ENCODE data around the gene CACNG1. TPM values are rescaled to one million over a fixed set of nuclear protein-coding genes. Genes with fewer than 3 reads are reported as not detected.

The CACNG1 gene
- total RNA-seq, 5 donors from 2014 or later (not counting 1 experiment from before 2014, with no cell fraction given) = not detected

DNA sequence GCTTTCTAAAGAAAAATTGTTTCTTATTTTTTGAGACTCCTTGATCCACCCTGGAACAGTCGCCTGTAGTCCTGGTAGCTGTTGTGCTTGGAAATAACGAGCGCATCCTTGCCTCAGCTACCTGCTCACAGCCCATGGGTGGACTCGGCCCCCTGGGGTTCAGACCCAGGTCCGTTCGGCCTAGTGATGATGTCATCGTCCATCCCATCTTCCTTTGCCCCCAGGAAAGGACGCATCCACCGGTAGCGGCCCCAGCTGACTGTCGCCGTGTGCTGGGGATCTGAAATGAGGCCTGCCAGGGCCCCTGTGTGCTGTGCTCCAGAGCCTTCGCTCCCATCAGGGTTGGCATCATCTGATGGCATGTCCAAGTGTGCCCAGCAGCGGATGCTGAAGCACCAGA is 12.0 kb upstream of the CACNG1 start:
- no peaks in the 10 kb centered on the region for H3K36me3 ChIP-seq (ENCODE audit: control insufficient read depth in 2 of 2, extremely low read depth in 1 of 2, insufficient read depth in 1 of 2, low read length in 1 of 2)
- POLR2A ChIA-PET = no interaction called here
- Mint-ChIP-seq H3K9me3 (no peaks in the 10 kb centered on the region), H3K4me1 (no peaks in the 10 kb centered on the region), H3K36me3 (no peaks in the 10 kb centered on the region), H3K27ac (no peak overlapping the region), H3K27me3 (peaks cover 6 to 17% of the 10 kb centered on the region in 2 donors), H3K4me3 (no peak overlapping the region)
- CTCF ChIA-PET = no interaction called here
- no peaks in the 10 kb centered on the region for H3K9me3 ChIP-seq
- H3K27ac ChIP-seq (ENCODE audit: low read length) = no peak overlapping the region
- 93% methylated on average over 14 of the region's 14 CpGs for WGBS (ENCODE audit: insufficient coverage)
- ATAC-seq (replicated peaks in 1 of 4) = no peak
- no peak overlapping the region for H3K4me3 ChIP-seq (ENCODE audit: control insufficient read depth in 1 of 2, extremely low read depth in 1 of 2, low read length in 1 of 2)
- no peaks in the 10 kb centered on the region for H3K4me1 ChIP-seq (ENCODE audit: control insufficient read depth in 1 of 2, extremely low read depth in 1 of 2, insufficient read depth in 2 of 2, low read length in 2 of 2)
- H3K27me3 ChIP-seq (replicated peaks in 1 of 2; ENCODE audit: control insufficient read depth in 2 of 2, extremely low read depth in 1 of 2, insufficient read depth in 2 of 2, low read length in 1 of 2) = peaks cover 0 to 3% of the 10 kb centered on the region in 2 experiments
- DNase-seq = no peak

DNA sequence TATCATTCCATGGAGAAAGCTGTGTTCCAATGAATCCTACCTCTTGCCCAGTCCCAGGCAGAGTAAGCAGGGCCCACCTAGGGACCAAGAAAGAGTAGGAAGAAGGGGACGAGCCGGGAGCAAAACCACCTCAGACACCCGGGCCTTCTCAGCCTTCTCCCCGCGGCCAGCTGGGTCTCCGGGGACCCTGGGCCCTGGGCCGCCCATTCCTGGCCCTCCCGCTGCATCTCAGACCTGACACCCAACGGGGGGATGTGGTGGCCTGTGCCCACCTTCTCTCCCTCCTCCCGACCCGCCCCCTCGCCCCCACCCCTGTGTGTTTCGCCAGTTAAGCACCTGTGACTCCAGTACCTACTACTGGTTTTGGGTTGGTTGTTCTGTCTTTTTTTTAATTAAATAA is 11.4 kb upstream of the CACNG1 start:
- ChIA-PET POLR2A (no interaction called here), CTCF (no interaction called here)

DNA sequence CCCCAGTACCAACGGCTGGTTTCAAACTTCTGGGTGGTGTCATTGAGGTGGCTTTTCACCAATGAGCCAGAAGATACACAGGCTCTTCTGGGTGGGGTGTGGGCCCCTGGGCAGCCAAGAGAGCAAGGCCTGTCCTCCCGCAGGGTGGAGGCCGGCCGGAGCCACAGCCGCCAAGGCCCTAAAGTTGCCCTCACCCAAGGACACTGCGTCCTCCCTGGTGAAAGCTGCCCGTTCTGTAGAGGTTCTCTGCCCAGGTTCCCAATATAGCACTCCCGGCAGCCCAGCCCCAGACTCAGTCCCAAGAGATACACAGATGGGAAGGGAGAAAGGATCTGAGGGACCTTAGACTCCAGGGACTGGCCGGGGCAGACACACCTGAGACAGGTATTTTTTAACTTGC is 10.7 kb upstream of the CACNG1 start:
- no peaks in the 10 kb centered on the region for H3K4me1 Mint-ChIP-seq
- H3K27me3 ChIP-seq (replicated peaks in 1 of 2; ENCODE audit: control insufficient read depth in 2 of 2, extremely low read depth in 1 of 2, insufficient read depth in 2 of 2, low read length in 1 of 2) = peaks cover 0 to 3% of the 10 kb centered on the region in 2 experiments
- ChIA-PET CTCF (no interaction called here), POLR2A (no interaction called here)
- no peak overlapping the region for H3K4me3 Mint-ChIP-seq
- peaks cover 6 to 19% of the 10 kb centered on the region in 2 donors for H3K27me3 Mint-ChIP-seq
- H3K4me1 ChIP-seq (ENCODE audit: control insufficient read depth in 1 of 2, extremely low read depth in 1 of 2, insufficient read depth in 2 of 2, low read length in 2 of 2) = no peaks in the 10 kb centered on the region
- no peak overlapping the region for H3K27ac ChIP-seq (ENCODE audit: low read length)
- WGBS (ENCODE audit: insufficient coverage) = 95% methylated on average over 7 of the region's 9 CpGs
- no peak overlapping the region for H3K27ac Mint-ChIP-seq
- H3K36me3 ChIP-seq (ENCODE audit: control insufficient read depth in 2 of 2, extremely low read depth in 1 of 2, insufficient read depth in 1 of 2, low read length in 1 of 2) = no peaks in the 10 kb centered on the region
- no peaks in the 10 kb centered on the region for H3K9me3 ChIP-seq
- ATAC-seq (replicated peaks in 1 of 4) (no peak), DNase-seq (no peak)
- H3K9me3 Mint-ChIP-seq = no peaks in the 10 kb centered on the region
- no peak overlapping the region for H3K4me3 ChIP-seq (ENCODE audit: control insufficient read depth in 1 of 2, extremely low read depth in 1 of 2, low read length in 1 of 2)
- H3K36me3 Mint-ChIP-seq = no peaks in the 10 kb centered on the region

More for the DNA sequence above, 11.4 kb upstream of the CACNG1 start:
- no peak overlapping the region for H3K4me3 Mint-ChIP-seq
- DNase-seq (no peak), ATAC-seq (replicated peaks in 1 of 4) (no peak)
- no peak overlapping the region for H3K27ac Mint-ChIP-seq
- Histone ChIP-seq H3K9me3 (no peaks in the 10 kb centered on the region), H3K4me3 (ENCODE audit: control insufficient read depth in 1 of 2, extremely low read depth in 1 of 2, low read length in 1 of 2) (no peak overlapping the region), H3K4me1 (ENCODE audit: control insufficient read depth in 1 of 2, extremely low read depth in 1 of 2, insufficient read depth in 2 of 2, low read length in 2 of 2) (no peaks in the 10 kb centered on the region), H3K36me3 (ENCODE audit: control insufficient read depth in 2 of 2, extremely low read depth in 1 of 2, insufficient read depth in 1 of 2, low read length in 1 of 2) (no peaks in the 10 kb centered on the region), H3K27ac (ENCODE audit: low read length) (no peak overlapping the region), H3K27me3 (replicated peaks in 1 of 2; ENCODE audit: control insufficient read depth in 2 of 2, extremely low read depth in 1 of 2, insufficient read depth in 2 of 2, low read length in 1 of 2) (peaks cover 0 to 3% of the 10 kb centered on the region in 2 experiments)
- no peaks in the 10 kb centered on the region for H3K4me1 Mint-ChIP-seq
- peaks cover 6 to 19% of the 10 kb centered on the region in 2 donors for H3K27me3 Mint-ChIP-seq
- no peaks in the 10 kb centered on the region for H3K36me3 Mint-ChIP-seq
- WGBS (ENCODE audit: insufficient coverage) = 100% methylated on average over 1 of the region's 13 CpGs
- no peaks in the 10 kb centered on the region for H3K9me3 Mint-ChIP-seq

DNA sequence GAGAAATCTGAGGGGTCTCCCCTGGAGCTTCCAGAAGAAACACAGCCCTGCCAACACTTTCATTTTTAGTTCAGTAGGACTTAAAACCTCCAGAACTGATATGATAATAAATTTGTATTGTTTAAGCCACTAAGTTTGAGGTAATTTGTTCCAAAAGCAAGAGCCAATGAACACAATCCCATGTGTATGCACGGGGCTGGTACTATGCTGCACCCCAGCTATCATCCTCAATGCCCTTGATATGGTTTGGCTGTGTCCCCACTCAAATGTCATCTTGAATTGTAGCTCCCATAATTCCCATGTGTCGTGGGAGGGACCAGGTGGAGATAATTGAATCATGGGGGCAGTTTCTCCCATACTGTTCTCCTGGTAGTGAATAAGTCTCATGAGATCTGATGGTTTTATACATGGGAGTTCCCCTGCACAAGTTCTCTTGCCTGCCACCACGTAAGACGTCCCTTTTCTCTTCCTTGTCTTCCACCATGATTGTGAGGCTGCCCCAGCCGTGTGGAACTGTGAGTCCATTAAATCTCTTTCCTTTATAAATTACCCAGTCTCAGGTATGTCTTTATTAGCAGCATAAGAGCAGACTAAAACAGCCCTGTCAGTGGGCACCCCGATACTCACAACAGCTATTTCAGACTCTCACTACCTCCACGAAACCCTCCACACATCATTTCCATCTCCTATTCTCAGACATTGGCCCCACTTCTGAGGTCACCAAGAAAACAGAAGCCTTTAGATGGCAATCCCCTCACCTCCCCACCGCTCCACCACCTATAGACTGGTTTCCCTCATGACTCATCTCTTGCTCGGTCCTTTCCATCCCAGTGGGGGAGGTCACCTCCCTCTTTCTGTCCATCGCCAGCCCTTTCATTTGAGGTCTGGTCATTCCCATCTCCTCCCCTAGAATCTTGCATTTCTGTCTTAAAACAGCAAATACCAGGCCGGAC is 8.9 kb upstream of the CACNG1 start:
- CTCF ChIA-PET = no interaction called here
- POLR2A ChIA-PET = no interaction called here
- H3K4me3 Mint-ChIP-seq = no peak overlapping the region
- DNase-seq (no peak), ATAC-seq (replicated peaks in 1 of 4) (no peak)
- H3K27ac Mint-ChIP-seq = no peak overlapping the region
- no peak overlapping the region for H3K4me3 ChIP-seq (ENCODE audit: control insufficient read depth in 1 of 2, extremely low read depth in 1 of 2, low read length in 1 of 2)
- no peaks in the 10 kb centered on the region for H3K9me3 ChIP-seq
- no peaks in the 10 kb centered on the region for H3K36me3 Mint-ChIP-seq
- H3K36me3 ChIP-seq (ENCODE audit: control insufficient read depth in 2 of 2, extremely low read depth in 1 of 2, insufficient read depth in 1 of 2, low read length in 1 of 2) = no peaks in the 10 kb centered on the region
- H3K9me3 Mint-ChIP-seq = no peaks in the 10 kb centered on the region
- 62% methylated on average over 9 of the region's 11 CpGs for WGBS (ENCODE audit: insufficient coverage)
- H3K4me1 ChIP-seq (ENCODE audit: control insufficient read depth in 1 of 2, extremely low read depth in 1 of 2, insufficient read depth in 2 of 2, low read length in 2 of 2) = no peaks in the 10 kb centered on the region
- peaks cover 6 to 19% of the 10 kb centered on the region in 2 donors for H3K27me3 Mint-ChIP-seq
- no peaks in the 10 kb centered on the region for H3K4me1 Mint-ChIP-seq
- H3K27me3 ChIP-seq (replicated peaks in 1 of 2; ENCODE audit: control insufficient read depth in 2 of 2, extremely low read depth in 1 of 2, insufficient read depth in 2 of 2, low read length in 1 of 2) = peaks cover 0 to 6% of the 10 kb centered on the region in 2 experiments
- no peak overlapping the region for H3K27ac ChIP-seq (ENCODE audit: low read length)

DNA sequence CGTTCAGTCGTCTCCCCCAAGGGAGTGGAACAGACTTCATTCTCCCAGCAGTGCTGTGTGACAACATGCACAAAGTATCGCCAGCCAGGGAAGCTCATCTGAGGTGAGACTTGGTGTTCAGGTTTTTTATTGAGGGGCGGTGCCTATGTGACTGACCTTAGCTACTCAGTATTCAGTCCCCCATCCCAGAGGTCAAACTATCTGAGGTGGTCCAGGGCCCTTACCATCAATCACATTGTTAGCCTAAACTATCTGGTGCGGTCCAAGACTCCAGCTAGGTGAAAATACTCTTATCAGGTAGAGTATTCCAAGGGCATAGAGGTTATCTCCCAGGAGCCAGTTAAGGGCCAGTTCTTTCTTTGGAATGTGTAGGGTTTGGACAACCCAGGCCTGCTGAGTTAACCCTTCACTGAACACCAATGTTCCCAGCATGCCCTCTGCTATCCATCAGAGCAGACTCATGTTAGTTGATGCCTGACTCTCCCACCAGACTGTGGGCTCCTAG is 5.4 kb upstream of the CACNG1 start:
- 100% methylated on average over 1 of the region's 5 CpGs for WGBS (ENCODE audit: insufficient coverage)
- no peaks in the 10 kb centered on the region for H3K36me3 Mint-ChIP-seq
- peaks cover 0 to 7% of the 10 kb centered on the region in 2 experiments for H3K27me3 ChIP-seq (replicated peaks in 1 of 2; ENCODE audit: control insufficient read depth in 2 of 2, extremely low read depth in 1 of 2, insufficient read depth in 2 of 2, low read length in 1 of 2)
- H3K27me3 Mint-ChIP-seq = peaks cover 6 to 19% of the 10 kb centered on the region in 2 donors
- H3K4me1 Mint-ChIP-seq = no peaks in the 10 kb centered on the region
- no peaks in the 10 kb centered on the region for H3K9me3 Mint-ChIP-seq
- no peak overlapping the region for H3K27ac Mint-ChIP-seq
- no peak overlapping the region for H3K4me3 Mint-ChIP-seq
- no peak overlapping the region for H3K27ac ChIP-seq (ENCODE audit: low read length)
- no peak overlapping the region for H3K4me3 ChIP-seq (ENCODE audit: control insufficient read depth in 1 of 2, extremely low read depth in 1 of 2, low read length in 1 of 2)
- H3K36me3 ChIP-seq (ENCODE audit: control insufficient read depth in 2 of 2, extremely low read depth in 1 of 2, insufficient read depth in 1 of 2, low read length in 1 of 2) = no peaks in the 10 kb centered on the region
- no peaks in the 10 kb centered on the region for H3K9me3 ChIP-seq
- ATAC-seq (replicated peaks in 1 of 4) (no peak), DNase-seq (no peak)
- no peaks in the 10 kb centered on the region for H3K4me1 ChIP-seq (ENCODE audit: control insufficient read depth in 1 of 2, extremely low read depth in 1 of 2, insufficient read depth in 2 of 2, low read length in 2 of 2)
- POLR2A ChIA-PET = no interaction called here
- CTCF ChIA-PET = no interaction called here

DNA sequence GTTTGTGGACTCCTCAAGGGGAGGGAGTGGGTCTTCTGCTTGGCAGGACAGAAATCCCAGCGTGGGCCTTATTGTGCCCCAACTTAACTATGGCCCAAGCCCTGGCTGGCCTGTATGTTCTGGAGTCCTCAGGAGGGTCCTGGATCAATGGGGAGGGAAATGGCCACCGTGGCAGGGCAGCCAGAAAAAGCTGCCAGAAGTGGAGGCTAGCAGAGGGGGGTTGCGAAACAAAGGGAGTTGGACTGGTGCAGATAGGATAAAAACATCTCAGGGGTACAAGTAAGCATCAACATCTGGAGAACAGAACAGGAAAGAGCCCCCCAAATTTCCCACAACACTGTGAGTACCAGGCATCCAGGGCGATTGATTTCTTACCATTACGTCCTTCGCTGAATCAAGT is 3.7 kb upstream of the CACNG1 start:
- ChIA-PET POLR2A (no interaction called here), CTCF (no interaction called here)
- Histone ChIP-seq H3K4me3 (ENCODE audit: control insufficient read depth in 1 of 2, extremely low read depth in 1 of 2, low read length in 1 of 2) (no peak overlapping the region), H3K27ac (ENCODE audit: low read length) (no peak overlapping the region), H3K4me1 (ENCODE audit: control insufficient read depth in 1 of 2, extremely low read depth in 1 of 2, insufficient read depth in 2 of 2, low read length in 2 of 2) (no peaks in the 10 kb centered on the region), H3K27me3 (replicated peaks in 1 of 2; ENCODE audit: control insufficient read depth in 2 of 2, extremely low read depth in 1 of 2, insufficient read depth in 2 of 2, low read length in 1 of 2) (peaks cover 0 to 9% of the 10 kb centered on the region in 2 experiments), H3K36me3 (ENCODE audit: control insufficient read depth in 2 of 2, extremely low read depth in 1 of 2, insufficient read depth in 1 of 2, low read length in 1 of 2) (no peaks in the 10 kb centered on the region), H3K9me3 (no peaks in the 10 kb centered on the region)
- ATAC-seq (replicated peaks in 1 of 4) = no peak
- no peak for DNase-seq
- no peak overlapping the region for H3K27ac Mint-ChIP-seq
- no peaks in the 10 kb centered on the region for H3K4me1 Mint-ChIP-seq
- 52% methylated on average over 2 of the region's 6 CpGs for WGBS (ENCODE audit: insufficient coverage)
- H3K9me3 Mint-ChIP-seq = no peaks in the 10 kb centered on the region
- H3K36me3 Mint-ChIP-seq = no peaks in the 10 kb centered on the region
- peaks cover 6 to 8% of the 10 kb centered on the region in 2 donors for H3K27me3 Mint-ChIP-seq
- H3K4me3 Mint-ChIP-seq = no peak overlapping the region

Data from T-cell (primary cell).